HEK293T (cell line): ENCODE measurements around the gene NBAS.

Experiments
- ELF4 ChIP-seq: fragments of 450-650 bp; IDR thresholded peaks from 2 replicates; pipeline ENCODE4 v1.6.1; 2017; ENCODE audit warnings: antibody characterized with exemption
- FOXM1 ChIP-seq: fragments of 450-650 bp; IDR thresholded peaks from 2 replicates; pipeline ENCODE4 v1.6.1; 2017; ENCODE audit warnings: mild to moderate bottlenecking, borderline replicate concordance
- HDGF ChIP-seq: fragments of 450-650 bp; IDR thresholded peaks from 2 replicates; pipeline ENCODE4 v1.6.1; 2017; ENCODE audit warnings: antibody characterized with exemption, borderline replicate concordance
- LEF1 ChIP-seq: fragments of 450-650 bp; IDR thresholded peaks from 2 replicates; pipeline ENCODE4 v1.6.1; 2017; ENCODE audit warnings: mild to moderate bottlenecking, borderline replicate concordance
- NFRKB ChIP-seq: fragments of 450-650 bp; IDR thresholded peaks from 2 replicates; pipeline ENCODE4 v1.6.1; 2016; ENCODE audit warnings: mild to moderate bottlenecking, moderate library complexity
- SP1 ChIP-seq: fragments of 450-650 bp; IDR thresholded peaks from 2 replicates; pipeline ENCODE4 v1.6.1; 2017
- SUZ12 ChIP-seq: fragments of 450-650 bp; IDR thresholded peaks from 2 replicates; pipeline ENCODE4 v1.6.1; 2016; ENCODE audit warnings: mild to moderate bottlenecking
- TARDBP ChIP-seq: fragments of 450-650 bp; IDR thresholded peaks from 2 replicates; pipeline ENCODE4 v1.6.1; 2016
- ZNF384 ChIP-seq: fragments of 450-650 bp; IDR thresholded peaks from 2 replicates; pipeline ENCODE4 v1.6.1; 2016

DNA sequence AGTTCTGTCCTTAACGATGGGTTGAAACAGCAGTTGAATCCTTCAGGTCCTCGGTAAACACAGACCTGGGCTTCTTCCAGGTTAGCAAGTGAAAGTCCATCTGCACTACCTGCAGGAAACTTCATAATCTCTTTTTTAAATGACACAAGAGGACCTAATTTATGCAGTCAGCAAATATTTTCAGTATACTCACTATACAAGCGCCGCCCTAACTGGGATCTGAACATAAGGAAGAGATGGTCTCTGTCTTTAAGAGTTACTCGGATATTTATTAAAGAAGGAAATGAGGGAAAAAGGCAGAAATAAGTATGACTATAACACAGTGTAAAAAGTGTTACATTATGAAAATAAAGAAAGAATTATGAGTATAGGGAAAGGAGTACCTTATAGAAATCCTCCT, 103.3 kb downstream of the NBAS start:
- TF ChIP-seq NFRKB, result no peak
- no peak for TF ChIP-seq FOXM1
- TF ChIP-seq SUZ12, result no peak
- TF ChIP-seq SP1, result no peak
- TF ChIP-seq HDGF, result no peak
- no peak for TF ChIP-seq ZNF384
- TF ChIP-seq TARDBP, result no peak
- no peak for TF ChIP-seq ELF4
- TF ChIP-seq LEF1, result no peak
